ENCODE measurements around the gene PFDN5.

The PFDN5 gene

GRCh38 chr12:53344487-53344823 lies 49.1 kb downstream of the PFDN5 start:
- no peak for DNase-seq (ENCODE audit: low read depth in 1 of 2, low spot score in 1 of 2)
- no peak for TF ChIP-seq POLR2AphosphoS5 (IDR thresholded peaks at IDR 0.05; ENCODE audit: low read depth)
- TF ChIP-seq REST (IDR thresholded peaks at IDR 0.05; ENCODE audit: insufficient replicate concordance, low read depth), result no peak
- TF ChIP-seq, protein P1, sequence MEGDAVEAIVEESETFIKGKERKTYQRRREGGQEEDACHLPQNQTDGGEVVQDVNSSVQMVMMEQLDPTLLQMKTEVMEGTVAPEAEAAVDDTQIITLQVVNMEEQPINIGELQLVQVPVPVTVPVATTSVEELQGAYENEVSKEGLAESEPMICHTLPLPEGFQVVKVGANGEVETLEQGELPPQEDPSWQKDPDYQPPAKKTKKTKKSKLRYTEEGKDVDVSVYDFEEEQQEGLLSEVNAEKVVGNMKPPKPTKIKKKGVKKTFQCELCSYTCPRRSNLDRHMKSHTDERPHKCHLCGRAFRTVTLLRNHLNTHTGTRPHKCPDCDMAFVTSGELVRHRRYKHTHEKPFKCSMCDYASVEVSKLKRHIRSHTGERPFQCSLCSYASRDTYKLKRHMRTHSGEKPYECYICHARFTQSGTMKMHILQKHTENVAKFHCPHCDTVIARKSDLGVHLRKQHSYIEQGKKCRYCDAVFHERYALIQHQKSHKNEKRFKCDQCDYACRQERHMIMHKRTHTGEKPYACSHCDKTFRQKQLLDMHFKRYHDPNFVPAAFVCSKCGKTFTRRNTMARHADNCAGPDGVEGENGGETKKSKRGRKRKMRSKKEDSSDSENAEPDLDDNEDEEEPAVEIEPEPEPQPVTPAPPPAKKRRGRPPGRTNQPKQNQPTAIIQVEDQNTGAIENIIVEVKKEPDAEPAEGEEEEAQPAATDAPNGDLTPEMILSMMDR (IDR thresholded peaks at IDR 0.05; ENCODE audit: insufficient read depth, low read length), result no peak
- TF ChIP-seq SPI1 (IDR thresholded peaks at IDR 0.05; ENCODE audit: borderline replicate concordance, low read depth), result no peak
- TF ChIP-seq GABPA (IDR thresholded peaks at IDR 0.05; ENCODE audit: low read depth), result no peak
- Histone ChIP-seq H3K27ac (replicated peaks) (no peak overlapping the region), H3K4me3 (replicated peaks; ENCODE audit: insufficient read depth, low read length) (peak overlapping the region; percentile 45), H3K27me3 (ENCODE audit: insufficient read depth, poor library complexity, severe bottlenecking) (no peaks in the 10 kb centered on the region)

GRCh38 chr12:53344824-53345485 lies 49.6 kb downstream of the PFDN5 start:
- Histone ChIP-seq H3K4me3 (replicated peaks; ENCODE audit: insufficient read depth, low read length) (peak overlapping the region; percentile 45), H3K27me3 (ENCODE audit: insufficient read depth, poor library complexity, severe bottlenecking) (no peaks in the 10 kb centered on the region), H3K27ac (replicated peaks) (no peak overlapping the region)
- peak in 1 of 2 experiments; percentile 73 for DNase-seq (ENCODE audit: low read depth in 1 of 2, low spot score in 1 of 2)
- TF ChIP-seq, protein P1 (IDR thresholded peaks at IDR 0.05; ENCODE audit: insufficient read depth, low read length), result peak; percentile 24
- TF ChIP-seq SPI1 (IDR thresholded peaks at IDR 0.05; ENCODE audit: borderline replicate concordance, low read depth), result no peak

GRCh38 chr12:53345486-53346188 lies 50.3 kb downstream of the PFDN5 start:
- Histone ChIP-seq H3K4me3 (replicated peaks; ENCODE audit: insufficient read depth, low read length) (no peak overlapping the region), H3K27me3 (ENCODE audit: insufficient read depth, poor library complexity, severe bottlenecking) (no peaks in the 10 kb centered on the region), H3K27ac (replicated peaks) (no peak overlapping the region)
- no peak for DNase-seq (ENCODE audit: low read depth in 1 of 2, low spot score in 1 of 2)
- TF ChIP-seq POLR2AphosphoS5 (IDR thresholded peaks at IDR 0.05; ENCODE audit: low read depth), result no peak
- TF ChIP-seq REST (IDR thresholded peaks at IDR 0.05; ENCODE audit: insufficient replicate concordance, low read depth), result no peak
- TF ChIP-seq, protein P1 (IDR thresholded peaks at IDR 0.05; ENCODE audit: insufficient read depth, low read length), result no peak
- TF ChIP-seq GABPA (IDR thresholded peaks at IDR 0.05; ENCODE audit: low read depth), result no peak
- no peak for TF ChIP-seq SPI1 (IDR thresholded peaks at IDR 0.05; ENCODE audit: borderline replicate concordance, low read depth)

Data from HL-60 (cell line).